GM12801 (cell line): Measurements from ENCODE around the gene FOXP2.

ENCODE experiments used
- CTCF ChIP-seq: IDR thresholded peaks from one replicate; pipeline ENCODE4 v1.5.1; 2011; ENCODE audit warnings: control low read depth; ENCODE audit not compliant: insufficient read length; ENCODE audit errors: extremely low read depth

Gene FOXP2

GRCh38 chr7:114459574-114459973 is 45.0 kb downstream of the FOXP2 start:
- TF ChIP-seq CTCF = no peak

- TF ChIP-seq CTCF = no peak
Observed at GRCh38 chr7:114460021-114460420, 45.4 kb downstream of the FOXP2 start.

GRCh38 chr7:114466917-114467316 is 52.3 kb downstream of the FOXP2 start:
- no peak for TF ChIP-seq CTCF

GRCh38 chr7:114468844-114469243 is 54.2 kb downstream of the FOXP2 start:
- TF ChIP-seq CTCF = no peak

GRCh38 chr7:114472896-114473512 is 58.4 kb downstream of the FOXP2 start:
- TF ChIP-seq CTCF = no peak

- no peak for TF ChIP-seq CTCF
Observed at GRCh38 chr7:114478384-114478783, 63.8 kb downstream of the FOXP2 start.

- TF ChIP-seq CTCF = no peak
Observed at GRCh38 chr7:114481999-114482398, 67.4 kb downstream of the FOXP2 start.

- no peak for TF ChIP-seq CTCF
Observed at GRCh38 chr7:114484226-114484625, 69.6 kb downstream of the FOXP2 start.
